HepG2 (cell line): Measurements from ENCODE around the gene NFAT5. TPM values are rescaled to one million over a fixed set of nuclear protein-coding genes. Genes with fewer than 3 reads are reported as not detected.

ENCODE experiments used
- ATAC-seq: fragments of 200-7000 bp; cut with Tn5 transposase; 3 replicates; pipeline ENCODE4 v1.9.1; 2020; ENCODE audit warnings: mild to moderate bottlenecking, moderate library complexity
- BruUV-seq: library from RNA; stranded (reverse); fragments of 400-500 nt; replicated peaks from 2 replicates; lab custom pipeline; 2021; lab: Mats Ljungman, UMichigan
- CTCF ChIA-PET: fragments of 300-600 bp; formaldehyde crosslinking; extraction: SDS; loops from one replicate; lab custom pipeline; 2021; ENCODE audit warnings: low total read pairs, inconsistent platforms, low intra/inter-chr PET ratio; lab: Yijun Ruan, JAX
- POLR2A ChIA-PET: fragments of 350-600 bp; sonication (Branson Sonifier 250); formaldehyde crosslinking; loops from one replicate; lab custom pipeline; 2020; ENCODE audit warnings: antibody characterized with exemption, inconsistent platforms; lab: Yijun Ruan, JAX
- DNase-seq: peaks from one replicate; pipeline ENCODE4 v3.0.0-alpha.2; 2015; ENCODE audit warnings: low spot score
- FAIRE-seq: peaks from 3 replicates; lab custom pipeline; 2011; peaks lifted over from hg19 to GRCh38; lab: Jason Lieb, UNC
- H2AFZ ChIP-seq: one replicate; pipeline ENCODE4 v1.6.1; 2011; ENCODE audit warnings: low read length, inconsistent platforms
- H3K27ac ChIP-seq: fragments of 300-600 bp; 3 replicates; pipeline ENCODE4 v1.8.0; 2011; ENCODE audit warnings: mixed run types, mild to moderate bottlenecking, mixed read lengths, low read length, inconsistent platforms; ENCODE audit not compliant: insufficient read depth; ENCODE audit errors: extremely low read length
- H3K27me3 ChIP-seq, 2 experiments: fragments of 200-600 bp in 1 of 2; 2 replicates in 1 of 2; 3 replicates in 1 of 2; pipeline versions ENCODE4 v1.6.0 to v1.8.0; 2011; ENCODE audit warnings: low read length in 2 of 2, mild to moderate bottlenecking in 2 of 2, moderate library complexity in 2 of 2, inconsistent platforms in 1 of 2; ENCODE audit not compliant: insufficient read depth in 2 of 2, control insufficient read depth in 1 of 2
- H3K36me3 ChIP-seq, 2 experiments: fragments of 200-600 bp in 1 of 2; replicated peaks in 1 of 2; 2 replicates in 1 of 2; 3 replicates in 1 of 2; pipeline versions ENCODE4 v1.5.1 to v1.8.0; 2011; ENCODE audit warnings: low read length in 2 of 2, inconsistent platforms in 1 of 2; ENCODE audit not compliant: insufficient read depth in 2 of 2, control insufficient read depth in 1 of 2
- H3K4me1 ChIP-seq: 2 replicates; pipeline ENCODE4 v1.5.1; 2012; ENCODE audit warnings: low read length, inconsistent platforms; ENCODE audit not compliant: insufficient read depth
- H3K4me2 ChIP-seq: 2 replicates; pipeline ENCODE4 v1.6.0; 2011; ENCODE audit warnings: low read depth, low read length, inconsistent platforms
- H3K4me3 ChIP-seq, 3 experiments: fragments of 200-600 bp in 1 of 3; sonication (generic), shearing (Covaris generic) in 1 of 3; replicated peaks in 1 of 3; 2 replicates each; pipeline ENCODE4 v1.5.1; 2011 to 2016; ENCODE audit warnings: low read length in 3 of 3, inconsistent platforms in 2 of 3, low read depth in 2 of 3, mild to moderate bottlenecking in 2 of 3, control low read depth in 1 of 3, mixed read lengths in 1 of 3; ENCODE audit not compliant: insufficient read depth in 1 of 3
- H3K79me2 ChIP-seq: one replicate; pipeline ENCODE4 v1.6.1; 2011; ENCODE audit warnings: low read length, inconsistent platforms; ENCODE audit not compliant: insufficient read depth
- H3K9ac ChIP-seq: 2 replicates; pipeline ENCODE4 v1.6.0; 2011; ENCODE audit warnings: mild to moderate bottlenecking, low read depth, low read length, inconsistent platforms; ENCODE audit not compliant: insufficient read depth
- H3K9me3 ChIP-seq: 2 replicates; pipeline ENCODE4 v1.5.1; 2012; ENCODE audit warnings: mild to moderate bottlenecking, low read length
- H4K20me1 ChIP-seq: 2 replicates; pipeline ENCODE4 v1.6.0; 2011; ENCODE audit warnings: inconsistent platforms, mild to moderate bottlenecking, low read length, moderate library complexity; ENCODE audit not compliant: insufficient read depth
- BRCA1 ChIP-seq: sonication (generic); formaldehyde crosslinking; IDR thresholded peaks from 2 replicates; pipeline ENCODE4 v1.4.0; 2020; ENCODE audit warnings: missing genetic modification reagents
- BRD4 ChIP-seq: sonication (generic); formaldehyde crosslinking; IDR thresholded peaks from 2 replicates; pipeline ENCODE4 v1.4.0; 2020; ENCODE audit warnings: missing genetic modification reagents
- CHD4 ChIP-seq: fragments of 200-600 bp; sonication (generic); IDR thresholded peaks from 2 replicates; pipeline ENCODE4 v1.7.0; 2017; ENCODE audit warnings: mild to moderate bottlenecking, low read length, borderline replicate concordance
- ELF3 ChIP-seq: IDR thresholded peaks from 2 replicates; pipeline ENCODE4 v1.6.1; 2016; ENCODE audit warnings: missing genetic modification reagents, missing compliant biosample characterization
- FOXK2 ChIP-seq: fragments of 450-650 bp; IDR thresholded peaks from 2 replicates; pipeline ENCODE4 v1.6.1; 2016
- HOXA7 ChIP-seq: sonication (generic); formaldehyde crosslinking; IDR thresholded peaks from 2 replicates; pipeline ENCODE4 v1.8.1; 2022; ENCODE audit warnings: mild to moderate bottlenecking, missing genetic modification reagents, moderate library complexity
- KDM4B ChIP-seq: sonication (generic); formaldehyde crosslinking; IDR thresholded peaks from 2 replicates; pipeline ENCODE4 v1.4.0; 2020; ENCODE audit warnings: missing genetic modification reagents
- MYC ChIP-seq: sonication (generic); formaldehyde crosslinking; IDR thresholded peaks from 2 replicates; pipeline ENCODE4 v1.9.0; 2021; ENCODE audit warnings: missing genetic modification reagents, borderline replicate concordance
- NCOR1 ChIP-seq: fragments of 200-600 bp; sonication (generic); IDR thresholded peaks from 2 replicates; pipeline ENCODE4 v1.7.0; 2017; ENCODE audit warnings: antibody characterized with exemption, low read length, borderline replicate concordance
- NKX3-1 ChIP-seq: sonication (generic); formaldehyde crosslinking; IDR thresholded peaks from 2 replicates; pipeline ENCODE4 v1.5.0; 2020; ENCODE audit warnings: missing genetic modification reagents
- SIX4 ChIP-seq: sonication (generic); formaldehyde crosslinking; IDR thresholded peaks from 2 replicates; pipeline ENCODE4 v1.4.0; 2020; ENCODE audit warnings: missing genetic modification reagents
- SKI ChIP-seq: fragments of 450-650 bp; IDR thresholded peaks from one replicate; pipeline ENCODE4 v1.6.1; 2018; ENCODE audit warnings: mild to moderate bottlenecking; ENCODE audit not compliant: partially characterized antibody
- SMYD3 ChIP-seq: sonication (generic); formaldehyde crosslinking; IDR thresholded peaks from 2 replicates; pipeline ENCODE4 v1.8.1; 2023; ENCODE audit warnings: mild to moderate bottlenecking, missing genetic modification reagents
- ZBTB42 ChIP-seq: sonication (generic); formaldehyde crosslinking; IDR thresholded peaks from 2 replicates; pipeline ENCODE4 v1.5.0; 2020; ENCODE audit warnings: mild to moderate bottlenecking, missing genetic modification reagents
- ZC3H4 ChIP-seq: sonication (generic); formaldehyde crosslinking; IDR thresholded peaks from 2 replicates; pipeline ENCODE4 v1.4.0; 2020; ENCODE audit warnings: missing genetic modification reagents, borderline replicate concordance
- ZNF101 ChIP-seq: sonication (generic); formaldehyde crosslinking; IDR thresholded peaks from 2 replicates; pipeline ENCODE4 v1.4.0; 2020; ENCODE audit warnings: mild to moderate bottlenecking, low read depth, missing genetic modification reagents, borderline replicate concordance
- ZNF251 ChIP-seq: sonication (generic); formaldehyde crosslinking; IDR thresholded peaks from 2 replicates; pipeline ENCODE4 v1.9.0; 2021; ENCODE audit warnings: mild to moderate bottlenecking, missing genetic modification reagents
- ZNF3 ChIP-seq: IDR thresholded peaks from 2 replicates; pipeline ENCODE4 v1.7.0; 2017; ENCODE audit warnings: inconsistent platforms
- ZNF354B ChIP-seq: sonication (generic); formaldehyde crosslinking; IDR thresholded peaks from 2 replicates; pipeline ENCODE4 v1.8.0; 2022; ENCODE audit warnings: mild to moderate bottlenecking, missing genetic modification reagents
- ZNF615 ChIP-seq: sonication (generic); formaldehyde crosslinking; IDR thresholded peaks from 2 replicates; pipeline ENCODE4 v1.5.0; 2020; ENCODE audit warnings: mild to moderate bottlenecking, missing genetic modification reagents, borderline replicate concordance
- WGBS: methylation state at CpG from one replicate; pipeline ENCODE4 v1.1.6; 2017; ENCODE audit warnings: low lambda C conversion rate; 5-methylcytosine and 5-hydroxymethylcytosine counted together
- in situ Hi-C: cut with HindIII; loops from 2 replicates; pipeline ENCODE4 v1.10.0; 2017; ENCODE audit warnings: low pct_unique_long_range_greater_than_20kb; ENCODE audit not compliant: extremely low pct_ligation_motif_present
- intact Hi-C: fragments of 100-400 bp; cut with micrococcal nuclease; formaldehyde crosslinking; loops from one replicate; pipeline ENCODE4 v1.10.0; 2022; ENCODE audit not compliant: unreplicated experiment
- polyA plus RNA-seq, 8 experiments: library from polyadenylated mRNA; depleted of rRNA in 3 of 8; stranded (reverse) in 7 of 8; unstranded in 1 of 8; fragments of >200 nt; fragmentation: Illumina TruSeq in 4 of 8; extraction: Trizol in 4 of 8; gene quantifications; 2 replicates each; pipeline versions ENCODE4 v1.2.1 to v1.2.3, GENCODE V29; 2011 to 2016; ENCODE audit warnings: low read depth in 4 of 8, missing spikeins in 1 of 8, mixed read lengths in 1 of 8; ENCODE audit not compliant: insufficient read depth in 1 of 8
- total RNA-seq, 5 experiments: library from RNA; depleted of rRNA; stranded (reverse); fragments of >200 nt; fragmentation: Illumina TruSeq; extraction: Trizol; gene quantifications; 2 replicates each; pipeline ENCODE4 v1.2.3, GENCODE V29; 2016; ENCODE audit warnings: low read depth in 1 of 5
- TF ChIP-seq, protein P1 (sequence below): sonication (generic); formaldehyde crosslinking; IDR thresholded peaks from 2 replicates; pipeline ENCODE4 v1.8.1; 2023; ENCODE audit warnings: mild to moderate bottlenecking, missing genetic modification reagents
- TF ChIP-seq, protein P2 (sequence below): sonication (generic); formaldehyde crosslinking; IDR thresholded peaks from 2 replicates; pipeline ENCODE4 v1.8.0; 2022; ENCODE audit warnings: low read depth, missing genetic modification reagents
- TF ChIP-seq, protein P3 (sequence below): sonication (generic); formaldehyde crosslinking; IDR thresholded peaks from 2 replicates; pipeline ENCODE4 v1.8.0; 2023; ENCODE audit warnings: mild to moderate bottlenecking, missing genetic modification reagents

Gene NFAT5
- total and polyA plus RNA-seq, 2 of the 13 experiments (the other 11 are each of a cell fraction or from before 2014, with no cell fraction given), result 20.5 to 54.3 TPM

DNA sequence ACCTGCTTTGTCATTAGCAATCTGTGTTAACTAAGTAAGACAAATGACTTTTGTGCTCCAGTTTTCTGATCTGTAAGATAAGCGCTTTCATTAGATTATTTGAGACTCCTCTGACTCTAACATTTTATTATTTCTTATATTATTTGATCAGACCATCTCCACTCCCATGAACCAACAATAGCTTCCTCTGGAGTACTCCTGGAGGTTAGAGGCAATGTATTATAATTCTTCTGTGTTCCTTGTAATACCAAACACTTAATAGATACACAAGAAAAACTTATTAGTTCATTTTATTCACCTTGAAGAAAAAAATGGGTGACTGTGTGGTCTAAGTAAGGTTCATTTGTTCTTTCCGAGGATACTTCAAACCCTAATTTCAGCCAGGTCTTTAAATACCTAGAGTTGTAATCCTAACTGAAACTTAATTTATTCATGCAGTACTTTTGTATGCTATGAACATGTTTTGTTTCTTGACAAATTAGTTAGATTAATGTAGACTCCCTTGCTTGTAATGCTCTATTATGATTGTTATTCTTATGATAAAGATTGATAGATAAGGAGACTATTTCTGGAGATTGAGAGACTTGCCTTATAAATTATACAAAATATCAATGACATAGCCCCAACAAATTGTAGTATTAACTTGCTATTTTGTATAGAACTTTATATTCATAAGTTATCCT is 106.7 kb downstream of the NFAT5 start:
- CTCF ChIA-PET, result no interaction called here
- BruUV-seq, result TSS peak; percentile 12
- ATAC-seq, result peak; percentile 5; the same call in 2 of the 3 replicates
- 0 out of 2 replicates have a peak, but pooled peaks have one; percentile 3 for TF ChIP-seq NKX3-1 (CRISPR knock-in tag)
- TF ChIP-seq ZNF354B (CRISPR knock-in tag), result no peak
- TF ChIP-seq SMYD3, result peak; percentile 82; the same call in 1 of the 2 replicates
- no peak for TF ChIP-seq SKI
- no peak for TF ChIP-seq ZNF615 (CRISPR knock-in tag)
- TF ChIP-seq CHD4, result peak; percentile 94; the same call in 1 of the 2 replicates
- TF ChIP-seq NCOR1, result no peak
- no peak for TF ChIP-seq MYC (CRISPR knock-in tag)
- TF ChIP-seq BRD4 (CRISPR knock-in tag), result no peak
- no peak for TF ChIP-seq ELF3
- no peak for TF ChIP-seq ZNF101 (CRISPR knock-in tag)
- TF ChIP-seq ZC3H4 (CRISPR knock-in tag), result no peak
- TF ChIP-seq KDM4B (CRISPR knock-in tag), result no peak
- 0 out of 2 replicates have a peak, but pooled peaks have one; percentile 24 for TF ChIP-seq BRCA1 (CRISPR knock-in tag)
- TF ChIP-seq, protein P1, sequence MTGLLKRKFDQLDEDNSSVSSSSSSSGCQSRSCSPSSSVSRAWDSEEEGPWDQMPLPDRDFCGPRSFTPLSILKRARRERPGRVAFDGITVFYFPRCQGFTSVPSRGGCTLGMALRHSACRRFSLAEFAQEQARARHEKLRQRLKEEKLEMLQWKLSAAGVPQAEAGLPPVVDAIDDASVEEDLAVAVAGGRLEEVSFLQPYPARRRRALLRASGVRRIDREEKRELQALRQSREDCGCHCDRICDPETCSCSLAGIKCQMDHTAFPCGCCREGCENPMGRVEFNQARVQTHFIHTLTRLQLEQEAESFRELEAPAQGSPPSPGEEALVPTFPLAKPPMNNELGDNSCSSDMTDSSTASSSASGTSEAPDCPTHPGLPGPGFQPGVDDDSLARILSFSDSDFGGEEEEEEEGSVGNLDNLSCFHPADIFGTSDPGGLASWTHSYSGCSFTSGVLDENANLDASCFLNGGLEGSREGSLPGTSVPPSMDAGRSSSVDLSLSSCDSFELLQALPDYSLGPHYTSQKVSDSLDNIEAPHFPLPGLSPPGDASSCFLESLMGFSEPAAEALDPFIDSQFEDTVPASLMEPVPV (CRISPR knock-in tag), result 0 out of 2 replicates have a peak, but pooled peaks have one; percentile 37
- TF ChIP-seq, protein P2, sequence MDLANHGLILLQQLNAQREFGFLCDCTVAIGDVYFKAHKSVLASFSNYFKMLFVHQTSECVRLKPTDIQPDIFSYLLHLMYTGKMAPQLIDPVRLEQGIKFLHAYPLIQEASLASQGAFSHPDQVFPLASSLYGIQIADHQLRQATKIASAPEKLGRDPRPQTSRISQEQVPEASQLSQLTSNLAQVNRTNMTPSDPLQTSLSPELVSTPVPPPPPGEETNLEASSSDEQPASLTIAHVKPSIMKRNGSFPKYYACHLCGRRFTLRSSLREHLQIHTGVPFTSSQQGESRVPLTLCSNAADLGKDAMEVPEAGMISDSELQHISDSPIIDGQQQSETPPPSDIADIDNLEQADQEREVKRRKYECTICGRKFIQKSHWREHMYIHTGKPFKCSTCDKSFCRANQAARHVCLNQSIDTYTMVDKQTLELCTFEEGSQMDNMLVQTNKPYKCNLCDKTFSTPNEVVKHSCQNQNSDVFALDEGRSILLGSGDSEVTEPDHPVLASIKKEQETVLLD (CRISPR knock-in tag), result no peak
- no peak for TF ChIP-seq ZBTB42
- no peak for TF ChIP-seq SIX4 (CRISPR knock-in tag)
- TF ChIP-seq, protein P3, sequence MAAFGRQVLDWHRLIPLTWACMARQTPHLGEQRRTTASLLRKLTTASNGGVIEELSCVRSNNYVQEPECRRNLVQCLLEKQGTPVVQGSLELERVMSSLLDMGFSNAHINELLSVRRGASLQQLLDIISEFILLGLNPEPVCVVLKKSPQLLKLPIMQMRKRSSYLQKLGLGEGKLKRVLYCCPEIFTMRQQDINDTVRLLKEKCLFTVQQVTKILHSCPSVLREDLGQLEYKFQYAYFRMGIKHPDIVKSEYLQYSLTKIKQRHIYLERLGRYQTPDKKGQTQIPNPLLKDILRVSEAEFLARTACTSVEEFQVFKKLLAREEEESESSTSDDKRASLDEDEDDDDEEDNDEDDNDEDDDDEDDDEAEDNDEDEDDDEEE (CRISPR knock-in tag), result no peak
- no peak for TF ChIP-seq FOXK2
- TF ChIP-seq HOXA7 (CRISPR knock-in tag), result no peak
- TF ChIP-seq ZNF251, result no peak
- no peak for TF ChIP-seq ZNF3 (CRISPR knock-in tag)

More for the DNA sequence above, 106.7 kb downstream of the NFAT5 start:
- Histone ChIP-seq H3K27me3 (no peaks in the 10 kb centered on the region), H2AFZ (no peak overlapping the region), H3K36me3 (peaks cover 12 to 55% of the 10 kb centered on the region in 2 experiments), H3K79me2 (no peaks in the 10 kb centered on the region), H3K4me1 (peaks cover 56% of the 10 kb centered on the region), H3K27ac (peak overlapping the region; percentile 67), H3K4me2 (no peak overlapping the region), H3K4me3 (no peak overlapping the region), H3K9me3 (no peaks in the 10 kb centered on the region), H3K9ac (no peak overlapping the region), H4K20me1 (no peaks in the 10 kb centered on the region)
- WGBS, result 63% methylated on average over 2 of the region's 2 CpGs
- in situ Hi-C loops (no loop called here), intact Hi-C loops (loop anchor here (5.0 kb wide), 1 partner anchor 275 kb away; no protein-coding TSS in a partner anchor)
- FAIRE-seq (no peak), DNase-seq (no peak)
- POLR2A ChIA-PET, result interaction anchor here (1.3 to 2.1 kb wide), 3 partner anchors 8 to 276 kb away, joined by 4 to 10 read pairs (median 4); no protein-coding TSS in a partner anchor
